K562 (cell line): ENCODE data around the gene UTP20.

Experiments used
- ARNT ChIP-seq, 2 experiments: fragments of 450-650 bp; IDR thresholded peaks; 2 replicates each; pipeline ENCODE4 v1.6.1; 2016; ENCODE audit warnings: mild to moderate bottlenecking in 1 of 2
- CBFA2T3 ChIP-seq: fragments of 450-650 bp; IDR thresholded peaks from 2 replicates; pipeline ENCODE4 v1.6.1; 2017
- CBX3 ChIP-seq, 2 experiments: IDR thresholded peaks; 1 replicate in 1 of 2; 2 replicates in 1 of 2; pipeline ENCODE4 v1.6.1; 2012; ENCODE audit warnings: inconsistent platforms in 2 of 2, low read length in 2 of 2, borderline replicate concordance in 1 of 2, control low read depth in 1 of 2
- CTCF ChIP-seq, 3 experiments: IDR thresholded peaks in 2 of 3; conservative IDR thresholded peaks in 1 of 3; 2 replicates each; pipeline ENCODE4 v1.5.1; 2011 to 2012; ENCODE audit warnings: low read length in 3 of 3, mild to moderate bottlenecking in 3 of 3, control low read depth in 2 of 3, improper control_type of control experiment in 1 of 3, inconsistent platforms in 1 of 3, low read depth in 1 of 3, mixed read lengths in 1 of 3, moderate library complexity in 1 of 3; ENCODE audit not compliant: insufficient read depth in 2 of 3
- EP300 ChIP-seq: IDR thresholded peaks from 2 replicates; pipeline ENCODE4 v1.6.1; 2012; ENCODE audit warnings: low read length, improper control_type of control experiment
- HBP1 ChIP-seq: fragments of 450-650 bp; formaldehyde crosslinking; IDR thresholded peaks from 2 replicates; pipeline ENCODE4 v1.4.0; 2022; ENCODE audit warnings: missing genetic modification characterization
- HDGF ChIP-seq: fragments of 450-650 bp; IDR thresholded peaks from 2 replicates; pipeline ENCODE4 v1.6.1; 2016
- JUND ChIP-seq, 2 experiments: IDR thresholded peaks; 2 replicates in 1 of 2; 3 replicates in 1 of 2; pipeline ENCODE4 v1.6.1; 2011; ENCODE audit warnings: borderline replicate concordance in 2 of 2, low read depth in 2 of 2, low read length in 2 of 2, improper control_type of control experiment in 1 of 2, missing biosample characterization in 1 of 2, missing genetic modification characterization in 1 of 2, missing genetic modification reagents in 1 of 2
- KLF16 ChIP-seq: IDR thresholded peaks from 2 replicates; pipeline ENCODE4 v1.6.1; 2016; ENCODE audit warnings: antibody characterized with exemption
- RBM15 ChIP-seq: fragments of 200-400 bp; formaldehyde crosslinking; IDR thresholded peaks from 2 replicates; pipeline ENCODE4 v1.6.1; 2018; ENCODE audit warnings: mild to moderate bottlenecking, low read length, moderate library complexity; ENCODE audit not compliant: insufficient read depth
- SREBF2 ChIP-seq: sonication (generic); formaldehyde crosslinking; IDR thresholded peaks from 2 replicates; pipeline ENCODE4 v1.4.0; 2020; ENCODE audit warnings: mild to moderate bottlenecking, missing genetic modification reagents
- TARDBP ChIP-seq: fragments of 450-650 bp; IDR thresholded peaks from 2 replicates; pipeline ENCODE4 v1.6.1; 2016
- USF2 ChIP-seq: sonication (generic); formaldehyde crosslinking; IDR thresholded peaks from 2 replicates; pipeline ENCODE4 v1.5.0; 2020; ENCODE audit warnings: missing genetic modification reagents

GRCh38 chr12:101298426-101298825 lies 18.5 kb downstream of the UTP20 start:
- no peak for TF ChIP-seq HDGF
- TF ChIP-seq USF2 (CRISPR knock-in tag): no peak
- no peak for TF ChIP-seq KLF16
- TF ChIP-seq CBX3 (IDR thresholded peaks at IDR 0.05; ENCODE audit: borderline replicate concordance in 1 of 2, low read length in 2 of 2): no peak
- TF ChIP-seq CBFA2T3: no peak
- TF ChIP-seq SREBF2 (CRISPR knock-in tag): no peak
- TF ChIP-seq TARDBP: no peak
- no peak for TF ChIP-seq CTCF (IDR thresholded peaks at IDR 0.05 in 2 of 3, conservative IDR thresholded peaks at IDR 0.05 in 1 of 3; ENCODE audit: insufficient read depth in 2 of 3, low read depth in 1 of 3, low read length in 3 of 3)
- TF ChIP-seq HBP1: no peak
- TF ChIP-seq EP300: no peak
- TF ChIP-seq ARNT (IDR thresholded peaks at IDR 0.05): no peak
- TF ChIP-seq RBM15: no peak
- no peak for TF ChIP-seq JUND (IDR thresholded peaks at IDR 0.05; ENCODE audit: borderline replicate concordance, low read depth, low read length)
- no peak for TF ChIP-seq JUND (tag; IDR thresholded peaks at IDR 0.05; ENCODE audit: borderline replicate concordance, low read depth, low read length)
